HCT116 (cell line): ENCODE measurements around the gene PPIL3. TPM values are rescaled to one million over a fixed set of nuclear protein-coding genes. Genes with fewer than 3 reads are reported as not detected.

Source experiments
- ATAC-seq: fragments of 200-7000 bp; cut with Tn5 transposase; 2 replicates; pipeline ENCODE4 v1.9.1; 2020; ENCODE audit warnings: mild to moderate bottlenecking, moderate library complexity
- BruUV-seq: library from RNA; stranded (reverse); fragments of 400-500 nt; replicated peaks from 2 replicates; lab custom pipeline; 2021; lab: Mats Ljungman, UMichigan
- CTCF ChIA-PET: fragments of 300-600 bp; sonication (Branson Sonifier 250); formaldehyde crosslinking; loops from one replicate; lab custom pipeline; 2021; ENCODE audit warnings: antibody characterized with exemption; lab: Charles Lee
- POLR2A ChIA-PET: fragments of 300-600, 350-600 bp; sonication (Branson Sonifier 250); formaldehyde crosslinking; loops from one replicate; lab custom pipeline; 2021; ENCODE audit warnings: antibody characterized with exemption; lab: Charles Lee
- RAD21 ChIA-PET, 2 experiments: fragments of 300-600 bp; sonication (Branson Sonifier 250); formaldehyde crosslinking; loops; one replicate each; lab custom pipeline; 2023; ENCODE audit warnings: low total read pairs in 2 of 2; ENCODE audit not compliant: uncharacterized antibody in 2 of 2, unreplicated experiment in 2 of 2, low non-redundant PET in 1 of 2; lab: Charles Lee
- DNase-seq: peaks from one replicate; pipeline ENCODE4 v3.0.0-alpha.2; 2010; ENCODE audit warnings: low read depth, low spot score
- H2AFZ ChIP-seq: fragments of 200-600 bp; shearing (Covaris generic), sonication (generic); 2 replicates; pipeline ENCODE4 v1.6.1; 2017; ENCODE audit warnings: low read depth, mixed run types, mixed read lengths, antibody characterized with exemption, low read length; ENCODE audit not compliant: poor library complexity, severe bottlenecking
- H3K27ac ChIP-seq: 2 replicates; pipeline ENCODE4 v1.5.1; 2012; ENCODE audit warnings: low read depth, low read length
- H3K27me3 ChIP-seq: fragments of 200-600 bp; sonication (generic); 2 replicates; pipeline ENCODE4 v1.6.1; 2016; ENCODE audit warnings: mixed run types, low read length, mixed read lengths; ENCODE audit not compliant: insufficient read depth
- H3K36me3 ChIP-seq, 2 experiments: fragments of 200-500 bp in 1 of 2; fragments of 200-600 bp in 1 of 2; sonication (Bioruptor generic) in 1 of 2; sonication (generic) in 1 of 2; 2 replicates each; pipeline versions ENCODE4 v1.5.1 to v1.6.1; 2014 to 2016; ENCODE audit warnings: low read length in 2 of 2, inconsistent platforms in 1 of 2, mixed read lengths in 1 of 2, mixed run types in 1 of 2; ENCODE audit not compliant: insufficient read depth in 2 of 2, control insufficient read depth in 1 of 2
- H3K4me1 ChIP-seq, 2 experiments: fragments of 200-600 bp in 1 of 2; sonication (generic) in 1 of 2; 2 replicates each; pipeline versions ENCODE4 v1.5.1 to v1.6.1; 2012 to 2017; ENCODE audit warnings: low read length in 2 of 2, inconsistent platforms in 1 of 2, mild to moderate bottlenecking in 1 of 2, mixed read lengths in 1 of 2, mixed run types in 1 of 2, moderate library complexity in 1 of 2; ENCODE audit not compliant: insufficient read depth in 2 of 2, control insufficient read depth in 1 of 2
- H3K4me2 ChIP-seq: fragments of 200-600 bp; sonication (generic); 2 replicates; pipeline ENCODE4 v1.6.1; 2017; ENCODE audit warnings: mixed run types, low read length, mixed read lengths
- H3K4me3 ChIP-seq, 2 experiments: fragments of 200-600 bp in 1 of 2; sonication (generic) in 1 of 2; replicated peaks in 1 of 2; 2 replicates each; pipeline ENCODE4 v1.5.1; 2011 to 2016; ENCODE audit warnings: low read length in 2 of 2, control low read depth in 1 of 2, low read depth in 1 of 2, mild to moderate bottlenecking in 1 of 2, mixed read lengths in 1 of 2, mixed run types in 1 of 2
- H3K79me2 ChIP-seq: fragments of 200-600 bp; sonication (generic); 2 replicates; pipeline ENCODE4 v1.6.1; 2017; ENCODE audit warnings: mild to moderate bottlenecking, mixed run types, low read length, moderate library complexity, mixed read lengths; ENCODE audit not compliant: insufficient read depth
- H3K9ac ChIP-seq: fragments of 200-600 bp; sonication (generic); 2 replicates; pipeline ENCODE4 v1.6.1; 2016; ENCODE audit warnings: low read length, mixed read lengths
- H3K9me2 ChIP-seq: fragments of 200-600 bp; sonication (generic), shearing (Covaris generic); 2 replicates; pipeline ENCODE4 v1.6.1; 2017; ENCODE audit warnings: mixed run types, mild to moderate bottlenecking, moderate library complexity; ENCODE audit not compliant: insufficient read depth
- H3K9me3 ChIP-seq, 2 experiments: fragments of 200-500 bp in 1 of 2; fragments of 200-600 bp in 1 of 2; sonication (Bioruptor generic) in 1 of 2; sonication (generic) in 1 of 2; 2 replicates each; pipeline ENCODE4 v1.6.1; 2014 to 2017; ENCODE audit warnings: low read length in 2 of 2, mixed read lengths in 2 of 2, inconsistent platforms in 1 of 2, low read depth in 1 of 2, mild to moderate bottlenecking in 1 of 2, mixed run types in 1 of 2, moderate library complexity in 1 of 2; ENCODE audit not compliant: control insufficient read depth in 1 of 2, insufficient read depth in 1 of 2
- H4K20me1 ChIP-seq: fragments of 200-600 bp; sonication (generic), shearing (Covaris generic); 2 replicates; pipeline ENCODE4 v1.6.1; 2017; ENCODE audit warnings: mixed run types, mild to moderate bottlenecking, moderate library complexity; ENCODE audit not compliant: insufficient read depth
- CBX3 ChIP-seq: IDR thresholded peaks from 2 replicates; pipeline ENCODE4 v1.6.1; 2012; ENCODE audit warnings: low read depth
- CEBPB ChIP-seq: IDR thresholded peaks from 2 replicates; pipeline ENCODE4 v1.6.1; 2012; ENCODE audit warnings: low read depth
- EGR1 ChIP-seq: IDR thresholded peaks from 2 replicates; pipeline ENCODE4 v1.6.1; 2012; ENCODE audit warnings: low read depth
- SRF ChIP-seq: IDR thresholded peaks from 2 replicates; pipeline ENCODE4 v1.6.1; 2012; ENCODE audit warnings: low read depth
- intact Hi-C: fragments of 100-400 bp; cut with micrococcal nuclease; formaldehyde crosslinking; loops from 2 replicates; pipeline ENCODE4 v1.10.0; 2022
- total RNA-seq: library from RNA; stranded (reverse); gene quantifications from one replicate; pipeline ENCODE4 v1.2.1, GENCODE V29; 2021; ENCODE audit not compliant: unreplicated experiment
- TF ChIP-seq, protein P1 (sequence below): IDR thresholded peaks from 2 replicates; pipeline ENCODE4 v1.6.1; 2012
- TF ChIP-seq, protein P2 (sequence below), 3 experiments: fragments of 200-600 bp in 1 of 3; sonication (generic) in 1 of 3; IDR thresholded peaks in 2 of 3; conservative IDR thresholded peaks in 1 of 3; 2 replicates each; pipeline ENCODE4 v1.5.1; 2012 to 2017; ENCODE audit warnings: low read depth in 2 of 3, low read length in 2 of 3, antibody characterized with exemption in 1 of 3, borderline replicate concordance in 1 of 3, control low read depth in 1 of 3, mild to moderate bottlenecking in 1 of 3, mixed read lengths in 1 of 3, mixed run types in 1 of 3, moderate library complexity in 1 of 3; ENCODE audit not compliant: insufficient read depth in 1 of 3

The PPIL3 gene
- total RNA-seq, 1 experiment from 2014 or later = 55.9 TPM

DNA sequence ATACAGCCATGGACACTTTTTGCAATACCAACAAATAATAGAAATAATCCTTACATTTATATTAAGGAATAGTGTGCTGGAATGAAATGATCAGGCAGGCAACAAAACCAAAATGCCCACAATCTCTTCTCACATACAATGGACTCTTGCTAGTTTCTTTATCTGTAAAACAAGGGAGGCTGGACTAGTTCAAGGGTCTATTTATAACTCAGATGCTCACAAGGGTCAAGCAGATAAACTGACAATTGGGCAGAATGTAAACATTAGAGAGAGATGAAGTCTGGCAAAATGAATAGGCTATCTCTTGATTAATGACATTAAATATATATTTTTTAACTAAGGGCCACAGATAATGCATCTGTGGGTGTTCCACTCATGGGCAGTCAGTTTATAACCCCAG, 11.4 kb downstream of the PPIL3 start:
- H3K4me3 ChIP-seq = no peak overlapping the region
- DNase-seq (no peak), ATAC-seq (no peak)
- no peak overlapping the region for H2AFZ ChIP-seq
- no peaks in the 10 kb centered on the region for H3K9me2 ChIP-seq
- BruUV-seq = no TSS peak
- H3K9me3 ChIP-seq = no peaks in the 10 kb centered on the region
- H3K27ac ChIP-seq = no peak overlapping the region
- intact Hi-C loops = no loop called here
- H3K4me1 ChIP-seq = no peaks in the 10 kb centered on the region
- H3K79me2 ChIP-seq = no peaks in the 10 kb centered on the region
- TF ChIP-seq CEBPB (no peak), EGR1 (no peak), CBX3 (no peak)
- TF ChIP-seq, protein P1, sequence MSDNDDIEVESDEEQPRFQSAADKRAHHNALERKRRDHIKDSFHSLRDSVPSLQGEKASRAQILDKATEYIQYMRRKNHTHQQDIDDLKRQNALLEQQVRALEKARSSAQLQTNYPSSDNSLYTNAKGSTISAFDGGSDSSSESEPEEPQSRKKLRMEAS = no peak
- TF ChIP-seq, protein P2, sequence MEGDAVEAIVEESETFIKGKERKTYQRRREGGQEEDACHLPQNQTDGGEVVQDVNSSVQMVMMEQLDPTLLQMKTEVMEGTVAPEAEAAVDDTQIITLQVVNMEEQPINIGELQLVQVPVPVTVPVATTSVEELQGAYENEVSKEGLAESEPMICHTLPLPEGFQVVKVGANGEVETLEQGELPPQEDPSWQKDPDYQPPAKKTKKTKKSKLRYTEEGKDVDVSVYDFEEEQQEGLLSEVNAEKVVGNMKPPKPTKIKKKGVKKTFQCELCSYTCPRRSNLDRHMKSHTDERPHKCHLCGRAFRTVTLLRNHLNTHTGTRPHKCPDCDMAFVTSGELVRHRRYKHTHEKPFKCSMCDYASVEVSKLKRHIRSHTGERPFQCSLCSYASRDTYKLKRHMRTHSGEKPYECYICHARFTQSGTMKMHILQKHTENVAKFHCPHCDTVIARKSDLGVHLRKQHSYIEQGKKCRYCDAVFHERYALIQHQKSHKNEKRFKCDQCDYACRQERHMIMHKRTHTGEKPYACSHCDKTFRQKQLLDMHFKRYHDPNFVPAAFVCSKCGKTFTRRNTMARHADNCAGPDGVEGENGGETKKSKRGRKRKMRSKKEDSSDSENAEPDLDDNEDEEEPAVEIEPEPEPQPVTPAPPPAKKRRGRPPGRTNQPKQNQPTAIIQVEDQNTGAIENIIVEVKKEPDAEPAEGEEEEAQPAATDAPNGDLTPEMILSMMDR (IDR thresholded peaks at IDR 0.05 in 2 of 3, conservative IDR thresholded peaks at IDR 0.05 in 1 of 3; ENCODE audit: borderline replicate concordance in 1 of 3, insufficient read depth in 1 of 3, low read depth in 2 of 3, low read length in 2 of 3) = no peak
- TF ChIP-seq, all 23 proteins: peak for 0
- Histone ChIP-seq H3K27me3 (no peaks in the 10 kb centered on the region), H3K9ac (no peak overlapping the region), H3K36me3 (peaks cover 25 to 38% of the 10 kb centered on the region in 2 experiments), H4K20me1 (no peaks in the 10 kb centered on the region), H3K4me2 (no peak overlapping the region)
- RAD21 ChIA-PET = no interaction called here
- POLR2A ChIA-PET = interaction anchor here (1.0 kb wide), 1 partner anchor 13 kb away, joined by 4 read pairs; no protein-coding TSS in a partner anchor
- CTCF ChIA-PET = no interaction called here

DNA sequence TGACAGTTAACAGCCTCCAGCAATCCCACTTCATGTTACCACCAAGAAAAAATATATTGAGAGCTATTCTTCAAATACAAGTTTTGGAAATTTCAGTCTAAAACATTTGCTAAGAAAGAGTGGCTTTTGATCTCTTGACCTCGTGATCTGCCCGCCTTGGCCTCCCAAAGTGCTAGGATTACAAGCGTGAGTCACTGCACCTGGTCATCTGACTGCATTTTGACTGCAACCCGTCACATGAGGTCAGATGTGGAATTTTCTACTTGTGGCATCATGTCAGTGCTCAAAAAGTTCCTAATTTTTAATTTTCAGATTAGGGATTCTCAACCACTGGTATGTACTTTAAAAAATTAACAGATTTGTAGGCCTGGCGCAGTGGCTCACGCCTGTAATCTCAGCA, 15.3 kb downstream of the PPIL3 start:
- intact Hi-C loops = no loop called here
- Histone ChIP-seq H2AFZ (no peak overlapping the region), H3K4me1 (no peaks in the 10 kb centered on the region), H3K9me2 (no peaks in the 10 kb centered on the region), H4K20me1 (no peaks in the 10 kb centered on the region), H3K9ac (no peak overlapping the region), H3K27ac (no peak overlapping the region), H3K9me3 (no peaks in the 10 kb centered on the region), H3K4me2 (no peak overlapping the region), H3K79me2 (no peaks in the 10 kb centered on the region), H3K27me3 (no peaks in the 10 kb centered on the region), H3K36me3 (peaks cover 9 to 21% of the 10 kb centered on the region in 2 experiments), H3K4me3 (no peak overlapping the region)
- ChIA-PET RAD21 (no interaction called here), CTCF (no interaction called here), POLR2A (no interaction called here)
- no peak for TF ChIP-seq SRF
- ATAC-seq (no peak), DNase-seq (no peak)
- BruUV-seq = no TSS peak
